Body of pancreas (tissue), 4 donors: Measurements from ENCODE around the gene PLCB1. TPM values are rescaled to one million over a fixed set of nuclear protein-coding genes. Genes with fewer than 3 reads are reported as not detected.

Source experiments
- ATAC-seq: fragments of 150-250 bp; one replicate; pipeline ENCODE4 v1.9.1; 2016
- DNase-seq, 4 donors: peaks; one replicate each; pipeline ENCODE4 v3.0.0-alpha.2; 2019
- H3K27ac ChIP-seq, 4 donors: fragments of 200-600 bp; sonication (generic); 1 replicate in 3 of 4; 2 replicates in 1 of 4; pipeline versions ENCODE4 v1.5.1 to v1.6.1; 2016 to 2019; ENCODE audit warnings: mild to moderate bottlenecking in 1 of 4, mixed read lengths in 1 of 4, moderate library complexity in 1 of 4
- H3K27me3 ChIP-seq, 2 donors: fragments of 200-600 bp; sonication (generic); one replicate each; pipeline ENCODE4 v1.6.0; 2016; ENCODE audit warnings: mild to moderate bottlenecking in 1 of 2
- H3K36me3 ChIP-seq, 2 donors: fragments of 200-600 bp; sonication (generic); replicated peaks in 1 of 2; 2 replicates each; pipeline ENCODE4 v1.5.1; 2016; ENCODE audit warnings: low read depth in 2 of 2; ENCODE audit not compliant: insufficient read depth in 1 of 2
- H3K4me1 ChIP-seq: fragments of 200-600 bp; sonication (generic); one replicate; pipeline ENCODE4 v1.6.0; 2016
- H3K4me3 ChIP-seq, 2 donors: fragments of 200-600 bp; sonication (generic); 1 replicate in 1 of 2; 2 replicates in 1 of 2; pipeline ENCODE4 v1.5.1; 2016 to 2019
- H3K9me3 ChIP-seq, 3 donors: fragments of 200-600 bp; sonication (generic); 1 replicate in 2 of 3; 2 replicates in 1 of 3; pipeline ENCODE4 v1.5.1; 2016
- POLR2A ChIP-seq, 3 donors: fragments of 450-650 bp; IDR thresholded peaks; one replicate each; pipeline ENCODE4 v1.6.1; 2016; ENCODE audit warnings: antibody characterized with exemption in 3 of 3, mild to moderate bottlenecking in 2 of 3
- WGBS, 2 donors: methylation state at CpG; one replicate each; pipeline ENCODE4 v1.1.5; 2017; 5-methylcytosine and 5-hydroxymethylcytosine counted together
- intact Hi-C: fragments of 100-400 bp; cut with DNase I; formaldehyde crosslinking; loops from one replicate; pipeline ENCODE4 v1.15.1; 2023
- total RNA-seq, 2 donors: library from RNA; depleted of rRNA; stranded (reverse); fragments of >200 nt; gene quantifications; one replicate each; pipeline ENCODE4 v1.1.0, GENCODE V29; 2016
- TF ChIP-seq, protein P1 (sequence below), 7 experiments: fragments of 450-650 bp in 4 of 7; fragments of 200-600 bp in 3 of 7; sonication (generic) in 3 of 7; IDR thresholded peaks; one replicate each; pipeline ENCODE4 v1.5.1; 2016 to 2019; ENCODE audit warnings: antibody characterized with exemption in 7 of 7

PLCB1 gene
- total RNA-seq, 2 donors from 2014 or later, result 32.9 to 46.1 TPM

DNA sequence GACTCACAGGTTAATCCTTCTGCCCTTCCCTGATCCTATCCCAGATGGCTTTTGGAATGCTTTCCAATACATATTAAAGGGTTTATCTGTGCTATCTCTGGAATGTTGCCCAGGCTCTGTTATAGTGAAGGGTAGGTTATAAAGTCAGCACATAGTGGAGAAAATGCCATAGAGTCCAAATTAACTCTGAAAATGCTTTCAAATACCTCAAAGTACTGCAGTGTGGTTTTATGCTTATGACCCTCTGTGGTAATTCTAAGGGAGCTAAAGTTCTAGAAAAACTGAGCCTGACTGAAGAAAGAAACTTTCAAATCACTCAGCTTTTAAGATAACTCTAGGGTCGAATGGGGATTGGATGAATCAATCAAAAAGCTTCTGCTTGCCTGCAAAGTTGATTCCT lies 159.8 kb downstream of the PLCB1 start:
- ATAC-seq, result no peak
- peaks cover 10% of the 10 kb centered on the region for H3K4me1 ChIP-seq
- no peaks in the 10 kb centered on the region for H3K27me3 ChIP-seq
- WGBS, 2 donors, result 54 to 57% methylated on average over 1 of the region's 1 CpG
- H3K9me3 ChIP-seq, result no peaks in the 10 kb centered on the region
- intact Hi-C loops, result no loop called here
- H3K36me3 ChIP-seq, result no peaks in the 10 kb centered on the region
- no peak overlapping the region for H3K4me3 ChIP-seq
- DNase-seq, result no peak
- H3K27ac ChIP-seq, result no peak overlapping the region
- TF ChIP-seq, protein P1, sequence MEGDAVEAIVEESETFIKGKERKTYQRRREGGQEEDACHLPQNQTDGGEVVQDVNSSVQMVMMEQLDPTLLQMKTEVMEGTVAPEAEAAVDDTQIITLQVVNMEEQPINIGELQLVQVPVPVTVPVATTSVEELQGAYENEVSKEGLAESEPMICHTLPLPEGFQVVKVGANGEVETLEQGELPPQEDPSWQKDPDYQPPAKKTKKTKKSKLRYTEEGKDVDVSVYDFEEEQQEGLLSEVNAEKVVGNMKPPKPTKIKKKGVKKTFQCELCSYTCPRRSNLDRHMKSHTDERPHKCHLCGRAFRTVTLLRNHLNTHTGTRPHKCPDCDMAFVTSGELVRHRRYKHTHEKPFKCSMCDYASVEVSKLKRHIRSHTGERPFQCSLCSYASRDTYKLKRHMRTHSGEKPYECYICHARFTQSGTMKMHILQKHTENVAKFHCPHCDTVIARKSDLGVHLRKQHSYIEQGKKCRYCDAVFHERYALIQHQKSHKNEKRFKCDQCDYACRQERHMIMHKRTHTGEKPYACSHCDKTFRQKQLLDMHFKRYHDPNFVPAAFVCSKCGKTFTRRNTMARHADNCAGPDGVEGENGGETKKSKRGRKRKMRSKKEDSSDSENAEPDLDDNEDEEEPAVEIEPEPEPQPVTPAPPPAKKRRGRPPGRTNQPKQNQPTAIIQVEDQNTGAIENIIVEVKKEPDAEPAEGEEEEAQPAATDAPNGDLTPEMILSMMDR (IDR thresholded peaks at IDR 0.05), result no peak
- no peak for TF ChIP-seq POLR2A (IDR thresholded peaks at IDR 0.05)

DNA sequence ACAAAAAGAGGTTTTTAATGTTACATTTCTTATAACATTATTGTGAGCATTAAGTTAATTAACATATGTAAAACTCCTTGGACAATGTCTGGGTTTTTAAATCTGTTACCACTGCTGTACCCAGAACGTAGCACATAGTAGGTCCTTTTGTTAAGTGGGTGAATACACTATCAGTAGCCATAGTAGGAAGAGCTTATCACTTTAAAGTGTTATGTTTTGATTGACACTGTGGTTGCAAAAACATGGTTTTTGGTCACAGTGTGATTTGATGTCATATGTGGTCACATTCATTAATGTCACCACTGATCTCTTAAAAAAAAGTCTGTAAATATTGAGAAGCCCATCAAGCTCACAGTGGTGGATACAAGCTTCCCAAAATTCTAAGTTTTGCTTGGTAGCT lies 160.7 kb downstream of the PLCB1 start:
- intact Hi-C loops, result no loop called here
- Histone ChIP-seq H3K9me3 (no peaks in the 10 kb centered on the region), H3K4me1 (peaks cover 10% of the 10 kb centered on the region), H3K27me3 (no peaks in the 10 kb centered on the region), H3K27ac (no peak overlapping the region), H3K4me3 (no peak overlapping the region), H3K36me3 (no peaks in the 10 kb centered on the region)
- DNase-seq, result no peak
- TF ChIP-seq, protein P1 (IDR thresholded peaks at IDR 0.05), result no peak
- TF ChIP-seq POLR2A (IDR thresholded peaks at IDR 0.05), result no peak
- 79 to 85% methylated on average over 1 of the region's 1 CpG for WGBS, 2 donors
- ATAC-seq, result no peak

DNA sequence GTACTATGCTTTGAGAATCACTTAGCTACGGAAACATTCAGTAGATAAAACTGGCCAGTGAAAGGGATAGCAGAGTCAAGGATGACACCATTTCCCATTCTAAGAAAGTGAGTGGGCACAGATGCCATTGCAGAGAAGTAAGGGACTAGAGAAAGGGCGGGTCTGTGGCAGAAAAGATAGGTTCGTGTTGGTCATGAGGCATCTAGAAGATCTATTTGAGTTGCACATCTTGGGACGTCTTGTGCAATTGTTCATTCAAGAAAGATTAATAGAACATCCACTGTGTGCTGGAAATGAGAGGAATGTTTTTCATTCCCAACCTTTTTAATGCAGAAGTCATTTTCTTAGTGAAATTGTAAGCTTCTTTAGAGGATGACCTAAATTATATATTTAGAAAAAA lies 161.7 kb downstream of the PLCB1 start:
- DNase-seq, result no peak
- no peaks in the 10 kb centered on the region for H3K9me3 ChIP-seq
- H3K36me3 ChIP-seq, result no peaks in the 10 kb centered on the region
- ATAC-seq, result no peak
- peaks cover 10% of the 10 kb centered on the region for H3K4me1 ChIP-seq
- no peak overlapping the region for H3K4me3 ChIP-seq
- H3K27ac ChIP-seq, result no peak overlapping the region
- TF ChIP-seq, protein P1 (IDR thresholded peaks at IDR 0.05), result no peak
- TF ChIP-seq POLR2A (IDR thresholded peaks at IDR 0.05), result no peak
- intact Hi-C loops, result no loop called here
- no peaks in the 10 kb centered on the region for H3K27me3 ChIP-seq
- 84 to 87% methylated on average over 4 of the region's 4 CpGs for WGBS, 2 donors

DNA sequence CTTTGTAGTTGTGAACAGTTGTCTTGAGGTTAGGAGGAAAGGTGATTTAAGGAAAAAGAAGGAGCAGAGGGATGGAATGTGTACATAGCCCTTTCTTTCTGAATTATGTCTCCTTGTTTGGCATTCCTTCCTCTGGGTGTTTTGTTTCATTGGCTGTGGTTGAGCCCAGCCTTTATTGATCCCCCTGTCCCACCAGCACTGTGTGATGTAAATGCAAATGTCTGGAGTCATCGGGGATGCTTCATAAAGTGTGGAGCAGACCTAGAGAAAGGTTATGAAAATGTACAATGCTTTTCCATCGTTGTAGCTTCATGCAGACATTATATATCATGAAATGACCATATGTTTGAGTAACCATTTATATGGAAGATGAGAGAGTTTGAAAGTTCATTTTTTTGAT lies 164.5 kb downstream of the PLCB1 start:
- ATAC-seq (no peak), DNase-seq (no peak)
- no peak for TF ChIP-seq POLR2A (IDR thresholded peaks at IDR 0.05)
- TF ChIP-seq, protein P1 (IDR thresholded peaks at IDR 0.05), result no peak
- no peak overlapping the region for H3K27ac ChIP-seq
- H3K36me3 ChIP-seq, result no peaks in the 10 kb centered on the region
- no peaks in the 10 kb centered on the region for H3K27me3 ChIP-seq
- no peaks in the 10 kb centered on the region for H3K9me3 ChIP-seq
- H3K4me3 ChIP-seq, result no peak overlapping the region
- WGBS, 2 donors, result 57 to 93% methylated on average over 2 of the region's 2 CpGs
- intact Hi-C loops, result no loop called here
- H3K4me1 ChIP-seq, result peaks cover 7% of the 10 kb centered on the region

DNA sequence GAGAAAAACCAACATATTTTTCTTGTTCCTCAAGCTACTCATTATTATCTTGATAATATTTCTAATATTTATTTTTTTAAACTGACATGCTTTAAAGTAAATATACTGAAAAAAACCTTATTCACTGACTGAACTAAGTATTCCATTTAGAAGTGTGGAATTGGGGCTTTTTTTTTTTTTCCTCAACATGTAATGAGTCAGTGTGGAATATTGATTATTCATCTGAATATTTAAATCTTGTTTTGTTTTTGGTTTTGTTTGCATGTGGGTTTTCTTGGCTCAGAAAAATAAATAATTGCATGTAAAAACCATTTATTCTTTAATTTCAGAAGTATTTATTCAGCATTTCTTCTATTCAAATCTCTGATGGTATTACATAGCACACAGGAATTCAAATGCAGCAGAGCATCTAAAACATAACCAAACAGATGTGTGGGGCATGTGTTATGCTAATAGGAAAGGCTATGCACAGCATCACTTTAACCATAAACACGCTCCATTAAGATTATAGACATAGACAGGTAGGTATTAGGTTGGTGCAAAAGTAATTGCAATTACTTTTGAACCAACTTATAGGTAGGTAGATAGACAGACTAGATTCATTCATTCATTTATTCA lies 166.5 kb downstream of the PLCB1 start:
- Histone ChIP-seq H3K36me3 (no peaks in the 10 kb centered on the region), H3K9me3 (no peaks in the 10 kb centered on the region), H3K27me3 (no peaks in the 10 kb centered on the region), H3K4me3 (no peak overlapping the region), H3K4me1 (peaks cover 4% of the 10 kb centered on the region), H3K27ac (no peak overlapping the region)
- 100% methylated on average over 1 of the region's 1 CpG for WGBS, 2 donors
- intact Hi-C loops, result no loop called here
- no peak for ATAC-seq
- no peak for DNase-seq
- TF ChIP-seq, protein P1 (IDR thresholded peaks at IDR 0.05), result no peak
- TF ChIP-seq POLR2A (IDR thresholded peaks at IDR 0.05), result no peak
